GM21367 (cell line): ENCODE results near the gene KRTAP13-4.

ENCODE experiments used
- ATAC-seq: cut with Tn5 transposase; IDR thresholded peaks from one replicate; pipeline ENCODE4 v1.9.1; 2021; ENCODE audit not compliant: unreplicated experiment

Gene KRTAP13-4, protein sequence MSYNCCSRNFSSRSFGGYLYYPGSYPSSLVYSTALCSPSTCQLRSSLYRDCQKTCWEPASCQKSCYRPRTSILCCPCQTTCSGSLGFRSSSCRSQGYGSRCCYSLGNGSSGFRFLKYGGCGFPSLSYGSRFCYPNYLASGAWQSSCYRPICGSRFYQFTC

DNA sequence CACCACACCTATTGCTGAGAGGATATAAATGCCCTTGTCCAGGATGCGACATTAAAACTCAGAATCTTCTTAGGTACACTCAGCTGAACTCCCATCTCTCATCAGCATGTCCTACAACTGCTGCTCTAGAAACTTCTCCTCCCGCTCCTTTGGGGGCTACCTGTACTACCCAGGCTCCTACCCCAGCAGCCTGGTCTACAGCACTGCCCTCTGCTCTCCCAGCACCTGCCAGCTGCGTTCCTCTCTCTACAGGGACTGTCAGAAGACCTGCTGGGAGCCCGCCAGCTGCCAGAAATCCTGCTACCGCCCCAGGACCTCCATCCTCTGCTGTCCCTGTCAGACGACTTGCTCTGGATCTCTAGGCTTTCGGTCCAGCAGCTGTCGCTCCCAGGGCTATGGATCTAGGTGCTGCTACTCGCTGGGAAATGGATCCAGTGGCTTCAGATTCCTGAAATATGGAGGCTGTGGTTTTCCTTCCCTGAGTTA, at the start of gene KRTAP13-4:
KRTAP13-4 (plus strand) TSS at position 51 of the 486 bp plus-strand sequence; CDS start at position 107, 56 bp downstream.
- ATAC-seq = no peak

DNA sequence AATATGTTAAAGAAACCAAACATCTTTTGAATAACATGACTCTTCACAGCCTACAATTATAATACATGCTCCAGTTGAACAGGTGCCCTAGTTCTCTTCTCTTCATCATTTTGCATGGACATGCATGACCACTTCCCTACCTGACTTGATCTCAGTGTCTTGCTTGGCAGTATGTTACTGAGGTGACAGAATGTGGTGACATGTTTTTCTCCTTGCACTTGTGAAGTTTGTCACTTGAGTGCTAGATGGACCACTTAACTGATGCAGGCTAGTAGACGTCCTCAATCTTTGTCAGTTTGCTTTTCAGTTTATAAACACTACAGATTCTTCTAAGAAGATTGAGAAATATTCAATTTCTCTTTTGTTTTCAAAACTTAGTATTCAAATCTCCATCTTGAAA, 47.8 kb upstream of the KRTAP13-4 start:
- no peak for ATAC-seq

DNA sequence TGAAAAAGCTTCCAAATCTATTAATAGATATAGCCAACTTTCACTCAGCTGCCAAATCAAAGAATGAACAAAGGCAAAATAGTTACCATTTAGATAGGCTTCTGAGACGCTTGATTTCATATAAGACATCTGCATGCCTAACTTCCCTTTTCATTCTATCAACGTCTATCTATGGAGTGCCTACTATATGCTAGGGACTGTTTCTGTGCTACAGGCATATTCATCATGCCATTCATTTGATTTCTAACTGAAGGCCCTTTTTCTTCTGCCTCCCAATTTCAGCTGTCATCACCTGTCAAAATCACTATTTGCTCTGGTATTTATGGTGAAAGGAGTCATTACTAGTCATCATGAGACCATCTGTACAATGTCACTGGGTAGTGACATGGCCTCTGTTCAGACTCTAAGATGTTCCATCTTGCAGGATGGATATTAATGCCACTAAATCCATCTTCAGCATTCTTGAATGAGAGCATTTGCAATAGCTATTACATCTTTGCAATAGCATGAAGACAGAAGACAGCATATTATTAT, 38.5 kb upstream of the KRTAP13-4 start:
- no peak for ATAC-seq

DNA sequence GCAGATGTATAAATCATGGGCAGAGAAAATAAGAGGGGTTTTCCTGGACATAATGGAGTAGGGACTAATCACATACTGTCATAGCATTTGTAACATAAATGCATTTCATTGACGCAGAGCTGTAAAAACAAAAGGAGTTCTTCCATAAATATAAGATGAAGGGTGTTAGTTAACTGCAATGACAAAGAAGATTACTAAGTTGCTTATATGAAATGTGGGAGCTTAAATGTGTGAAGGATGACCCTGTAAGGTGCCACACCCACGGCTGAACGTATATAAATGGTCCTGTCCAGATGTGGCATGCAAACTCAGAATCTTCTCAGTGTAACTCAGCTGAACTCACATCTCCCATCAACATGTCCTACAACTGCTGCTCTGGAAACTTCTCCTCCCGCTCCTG, 34.3 kb upstream of the KRTAP13-4 start, which contains the start of gene KRTAP13-1:
KRTAP13-1 (plus strand) TSS at position 301 of the 400 bp plus-strand sequence; CDS start at position 357, 56 bp downstream.
- no peak for ATAC-seq

DNA sequence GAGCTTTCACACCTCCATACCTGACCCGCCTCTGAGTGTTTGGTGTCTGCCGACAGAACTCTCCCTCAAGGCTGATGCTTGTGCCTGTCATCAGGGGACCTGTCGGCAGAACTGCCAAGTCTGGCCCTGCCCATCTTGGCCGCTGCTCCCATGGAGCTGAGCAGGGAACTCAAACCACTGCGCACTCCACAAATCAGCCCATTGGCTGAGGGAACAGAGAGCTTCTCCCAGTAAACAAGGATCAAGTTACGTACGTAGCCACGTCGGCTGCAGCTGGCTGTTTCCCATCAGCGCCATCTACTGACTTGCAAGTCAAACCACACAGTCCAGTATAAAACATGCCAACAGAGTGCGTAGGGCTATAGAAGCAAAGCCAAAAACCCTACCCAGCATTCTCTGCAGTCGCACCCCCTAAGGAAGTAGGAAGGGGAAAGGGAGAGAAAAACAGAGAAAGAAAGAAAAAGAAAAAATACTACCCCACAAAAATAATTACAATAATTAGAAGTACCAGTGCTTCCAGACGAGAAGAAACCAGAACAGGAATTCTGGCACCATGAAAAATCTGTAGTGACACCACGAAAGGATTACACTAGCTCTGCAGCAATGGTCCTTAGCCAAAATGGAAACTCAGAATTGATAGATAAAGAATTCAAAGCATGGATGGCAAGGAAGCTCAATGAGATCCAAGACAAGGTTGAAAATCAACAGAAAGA, 21.1 kb upstream of the KRTAP13-4 start:
- peak; percentile 71 for ATAC-seq

DNA sequence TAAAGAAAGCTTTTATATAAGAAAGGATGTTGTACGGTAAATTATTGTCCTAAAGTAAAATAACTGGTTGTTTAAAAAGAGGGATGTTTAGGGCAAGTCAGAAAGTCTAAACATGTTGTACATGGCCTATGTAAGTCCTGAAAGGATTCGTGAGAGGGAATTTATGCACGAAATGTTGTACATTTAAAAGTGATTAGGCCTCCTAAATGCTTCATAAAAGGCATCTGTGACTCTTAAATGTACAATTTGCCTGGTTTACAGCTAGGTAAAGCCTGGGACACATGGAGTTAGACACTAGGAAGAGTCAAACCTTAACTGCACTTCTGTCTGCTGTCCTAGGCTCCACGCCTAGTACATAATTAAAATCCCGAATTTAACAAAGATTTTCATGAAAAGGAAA, 14.0 kb upstream of the KRTAP13-4 start:
- ATAC-seq = no peak

DNA sequence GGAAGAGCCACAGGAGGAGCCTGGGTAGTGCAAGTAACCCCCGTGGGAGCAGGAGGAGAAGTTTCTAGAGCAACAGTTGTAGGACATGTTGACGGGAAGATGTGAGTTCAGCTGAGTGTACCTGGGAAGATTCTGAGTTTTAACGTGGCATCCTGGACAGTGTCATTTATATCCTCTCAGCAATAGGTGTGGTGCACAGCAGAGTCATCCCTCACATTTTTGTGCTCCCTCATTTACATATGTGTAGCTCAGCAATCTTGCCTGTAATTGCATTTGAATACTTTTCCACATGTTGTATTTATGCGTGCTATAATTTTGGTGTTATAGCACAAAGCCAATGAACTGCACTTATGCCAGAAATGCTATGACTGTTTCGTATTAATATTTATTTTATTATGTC, 4.2 kb upstream of the KRTAP13-4 start, which contains the start of gene KRTAP13-3:
KRTAP13-3 (minus strand) TSS at position 101 of the 400 bp plus-strand sequence; CDS start at position 87, 14 bp downstream.
- no peak for ATAC-seq

DNA sequence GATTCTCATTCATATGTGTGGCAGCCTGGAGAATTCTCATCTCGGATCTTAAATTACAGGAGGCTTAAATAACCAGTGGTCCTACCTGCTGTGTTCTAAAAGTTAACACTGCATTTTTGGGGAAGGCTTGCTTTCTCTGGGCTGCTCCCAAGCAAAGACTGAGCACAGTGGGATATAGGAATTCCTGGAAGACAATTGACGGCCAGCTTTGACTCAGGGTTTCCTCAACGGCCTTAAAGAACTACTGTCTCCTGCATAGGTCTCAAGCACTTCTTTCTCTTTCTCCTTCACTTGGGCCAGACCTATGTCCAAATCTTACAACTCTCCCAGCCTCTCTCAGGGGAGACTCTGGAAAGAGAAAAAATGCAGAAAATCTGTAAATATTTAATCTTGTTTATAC, 3.3 kb upstream of the KRTAP13-4 start:
- ATAC-seq = no peak

DNA sequence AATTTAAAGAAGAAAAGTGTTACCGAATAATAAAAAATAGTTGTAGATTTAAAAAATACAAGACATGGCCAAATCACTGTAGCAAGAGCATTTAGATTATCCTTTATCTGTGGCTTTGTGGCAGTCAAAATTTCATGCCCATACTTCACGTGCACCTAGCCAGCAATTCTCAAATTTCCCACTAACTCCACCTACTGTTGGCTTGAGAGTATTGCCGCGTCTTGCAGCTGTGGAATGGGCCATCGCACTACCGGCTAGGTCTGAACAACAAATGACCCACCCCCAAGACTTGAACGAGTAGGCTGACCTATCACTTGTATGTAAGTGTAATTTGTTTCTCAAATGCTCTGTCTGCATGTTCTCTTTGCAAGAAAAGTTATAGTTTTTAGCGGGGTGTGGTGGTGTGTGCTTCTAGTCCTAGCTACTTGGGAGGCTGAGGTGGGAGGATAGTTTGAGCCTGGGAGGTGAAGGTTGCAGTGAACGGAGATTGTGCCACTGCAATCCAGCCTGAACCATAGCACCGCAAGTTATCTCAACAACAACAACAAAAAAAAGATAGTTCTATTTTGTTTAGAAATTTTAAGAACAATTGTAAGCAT, 4.1 kb downstream of the KRTAP13-4 start:
- ATAC-seq = peak; percentile 77

DNA sequence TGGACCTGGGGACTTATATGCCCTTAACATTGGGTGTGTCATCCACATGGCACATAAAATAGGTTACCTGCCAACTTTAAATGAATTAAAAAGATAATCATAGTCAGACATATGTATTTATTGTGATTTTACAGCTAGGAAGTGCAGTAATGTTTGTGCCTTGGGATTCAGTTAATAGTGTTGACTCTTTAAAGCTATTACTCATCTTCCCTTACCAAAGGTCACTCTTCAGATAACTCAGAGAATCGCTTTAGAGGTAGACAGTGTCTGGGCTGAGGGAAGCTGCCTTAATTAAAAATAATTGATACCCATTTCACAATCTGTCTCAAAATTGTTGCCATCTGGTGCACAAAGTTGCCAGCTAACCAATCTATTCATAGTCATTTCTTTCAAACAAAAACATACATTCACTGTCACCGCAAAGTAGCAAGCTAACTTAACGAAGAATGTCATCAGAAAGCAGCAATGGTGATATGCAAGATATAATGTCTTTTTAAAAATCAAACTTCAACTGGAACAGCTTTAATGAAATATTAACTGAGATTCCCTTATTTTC, 7.1 kb downstream of the KRTAP13-4 start:
- ATAC-seq = no peak

DNA sequence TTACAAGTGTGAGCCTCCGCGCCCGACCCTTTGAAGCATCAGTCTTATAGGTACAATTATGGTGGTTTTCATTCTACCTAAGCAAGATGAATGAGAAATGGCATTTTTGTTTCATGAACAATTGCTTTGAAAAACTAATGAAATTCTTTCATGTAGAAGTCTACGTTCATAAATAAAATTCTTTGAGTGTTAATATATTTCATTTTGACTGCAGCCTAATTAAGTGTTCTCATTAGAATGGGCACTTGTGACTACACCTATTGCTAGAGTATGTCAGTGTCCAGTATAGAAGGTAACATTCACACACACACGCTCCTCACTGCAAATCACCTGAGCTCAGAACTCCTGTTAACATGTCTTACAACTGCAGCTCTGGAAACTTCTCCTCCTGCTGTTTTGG, 10.0 kb downstream of the KRTAP13-4 start, which contains the start of gene KRTAP15-1:
KRTAP15-1 (plus strand) TSS at position 301 of the 400 bp plus-strand sequence; CDS start at position 354, 53 bp downstream.
- ATAC-seq = no peak

DNA sequence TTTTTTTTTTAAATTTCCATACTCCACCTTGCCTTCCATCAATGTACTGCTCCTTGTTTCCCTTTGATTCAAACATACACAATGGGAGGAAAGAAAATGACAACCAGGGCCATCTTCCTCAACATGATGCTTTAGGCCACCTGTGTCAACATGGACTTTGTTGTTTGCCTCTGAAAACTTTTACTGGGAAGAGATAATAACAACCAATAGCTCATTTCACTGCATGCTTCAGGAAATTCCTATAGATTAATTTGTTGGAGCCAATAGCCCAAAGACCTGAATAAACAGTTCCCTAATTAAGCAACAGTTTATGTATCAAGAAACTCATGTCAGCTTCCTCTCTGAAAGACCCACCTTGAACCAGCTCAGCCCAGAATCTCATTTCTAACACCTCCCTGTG, 13.2 kb downstream of the KRTAP13-4 start:
- ATAC-seq = no peak

DNA sequence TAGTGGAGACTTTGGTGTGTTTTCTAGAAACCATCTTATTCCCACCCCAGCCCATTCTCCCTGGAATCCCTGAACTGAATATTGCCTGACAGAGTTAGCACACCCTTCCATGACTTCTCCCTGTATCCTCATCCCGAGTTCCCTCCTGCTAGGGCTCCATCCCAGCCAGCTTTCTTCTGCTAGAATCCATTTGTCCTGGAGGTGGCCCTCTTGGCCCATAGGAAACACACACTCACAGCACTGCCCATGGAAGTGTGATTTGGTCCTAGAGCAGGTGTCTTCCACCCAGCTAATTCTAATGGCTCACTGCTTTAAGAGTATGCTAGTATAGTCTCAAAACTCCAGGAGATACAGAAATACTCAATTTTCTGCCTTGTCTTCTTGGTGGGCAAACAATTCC, 14.2 kb downstream of the KRTAP13-4 start:
- ATAC-seq = no peak

DNA sequence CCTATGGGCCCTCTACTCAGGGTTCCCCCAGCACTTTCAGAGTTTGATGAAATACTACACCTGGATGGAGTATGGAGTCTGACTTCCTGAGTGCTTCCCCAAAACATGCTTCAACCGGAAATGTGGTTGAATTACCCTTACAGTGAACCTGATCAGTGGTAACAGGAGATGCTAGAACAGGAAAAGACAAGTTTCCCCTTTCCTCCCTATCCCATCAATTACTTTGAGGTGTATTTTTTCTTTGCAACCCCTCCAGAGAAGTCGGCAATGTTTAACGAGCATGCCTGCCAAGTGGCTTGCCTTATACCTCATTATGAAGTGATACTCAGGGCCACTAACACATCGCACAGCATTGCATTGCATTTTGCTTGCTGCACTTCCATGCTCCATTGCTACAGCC, 17.0 kb downstream of the KRTAP13-4 start:
- no peak for ATAC-seq

DNA sequence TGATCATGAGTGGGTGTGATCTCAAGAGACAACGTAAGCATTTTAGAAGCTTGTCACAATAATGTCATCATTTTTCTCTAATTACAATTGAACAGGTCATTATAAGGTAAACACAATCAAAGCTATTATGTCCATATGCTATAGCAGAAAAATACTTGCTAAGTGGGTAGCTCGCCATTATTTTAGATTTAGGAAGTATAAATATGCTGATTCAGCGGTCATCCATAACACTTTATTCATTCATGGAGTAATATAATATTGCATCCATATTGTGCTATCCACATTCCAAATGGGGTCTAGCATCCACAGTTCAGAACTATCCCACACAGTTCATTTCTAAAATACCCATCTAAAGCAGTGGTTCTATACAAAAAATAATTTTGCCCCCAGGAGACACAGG, 18.5 kb downstream of the KRTAP13-4 start:
- ATAC-seq = no peak

DNA sequence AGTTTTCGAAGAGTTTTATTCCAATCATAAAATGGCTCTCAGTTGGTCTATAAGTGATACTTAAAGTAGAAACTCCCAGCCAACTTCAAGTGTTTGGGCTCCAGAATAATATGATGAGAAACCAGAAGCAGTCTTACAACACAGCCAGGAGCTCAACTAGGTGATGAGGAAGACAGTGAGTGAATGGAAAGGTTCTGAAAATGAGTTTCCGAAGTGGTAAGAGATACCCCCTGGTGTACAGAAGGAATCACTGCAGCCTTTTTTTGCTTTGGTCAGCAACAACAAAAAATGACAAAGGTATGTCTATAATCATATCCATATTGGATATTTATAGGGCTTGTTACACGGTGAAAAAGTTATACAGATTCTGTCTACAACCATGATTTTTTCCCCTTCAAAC, 33.7 kb downstream of the KRTAP13-4 start:
- no peak for ATAC-seq

DNA sequence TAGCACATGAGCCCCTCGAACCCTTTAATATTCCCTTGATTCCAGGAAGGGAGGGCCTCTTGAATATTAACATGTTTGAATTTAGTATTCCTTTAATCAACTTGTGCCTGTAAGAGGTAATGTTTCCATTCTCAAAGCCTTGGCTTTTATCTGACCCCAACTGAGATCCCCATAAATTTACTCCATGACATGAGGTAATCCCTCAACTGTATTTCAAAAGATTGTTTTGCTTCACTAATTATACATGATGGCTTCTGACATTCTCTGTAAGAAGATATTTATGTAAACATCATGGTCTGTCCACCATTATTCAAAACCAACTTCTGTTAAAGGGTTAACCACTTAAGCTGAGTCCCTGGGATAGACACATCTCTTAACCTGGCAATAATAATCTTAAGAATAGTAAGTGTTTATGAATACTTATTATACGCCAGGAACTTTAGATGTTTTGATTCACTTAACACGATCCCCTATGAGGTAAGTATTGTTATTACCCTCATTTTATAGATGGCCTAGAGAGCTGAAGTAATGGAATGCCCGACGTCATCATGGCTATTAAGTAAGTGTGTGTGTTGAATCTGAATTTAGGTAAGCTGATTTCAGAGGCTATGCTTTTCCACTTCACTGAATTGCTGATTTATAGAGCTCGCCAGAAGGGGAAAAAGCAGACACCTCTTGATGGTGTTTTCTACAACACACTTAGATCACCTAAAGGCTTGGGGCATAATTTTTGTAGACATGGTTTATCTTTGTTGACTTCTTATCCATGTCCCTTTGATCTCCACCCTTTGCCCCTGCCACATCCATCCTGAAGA, 39.1 kb downstream of the KRTAP13-4 start:
- no peak for ATAC-seq

DNA sequence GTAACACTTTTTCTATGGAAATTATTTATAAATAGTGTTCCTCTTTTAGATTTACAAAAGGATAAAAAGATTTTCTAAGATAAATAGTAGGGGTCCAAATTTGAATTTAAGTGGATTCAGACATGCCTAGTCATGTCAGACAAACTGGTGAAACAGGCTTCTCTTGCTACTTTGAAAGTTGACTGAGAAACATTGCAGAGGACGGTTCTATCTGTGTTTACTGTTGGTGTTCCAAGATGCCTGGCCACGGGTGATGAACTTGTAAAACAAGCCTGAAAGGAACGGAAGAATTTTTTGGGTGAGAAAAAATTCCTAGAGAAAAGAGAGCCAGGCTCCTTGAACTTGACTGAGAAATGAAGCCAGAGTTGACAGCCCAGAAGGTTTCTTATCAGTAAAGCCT, 48.0 kb downstream of the KRTAP13-4 start:
- no peak for ATAC-seq

DNA sequence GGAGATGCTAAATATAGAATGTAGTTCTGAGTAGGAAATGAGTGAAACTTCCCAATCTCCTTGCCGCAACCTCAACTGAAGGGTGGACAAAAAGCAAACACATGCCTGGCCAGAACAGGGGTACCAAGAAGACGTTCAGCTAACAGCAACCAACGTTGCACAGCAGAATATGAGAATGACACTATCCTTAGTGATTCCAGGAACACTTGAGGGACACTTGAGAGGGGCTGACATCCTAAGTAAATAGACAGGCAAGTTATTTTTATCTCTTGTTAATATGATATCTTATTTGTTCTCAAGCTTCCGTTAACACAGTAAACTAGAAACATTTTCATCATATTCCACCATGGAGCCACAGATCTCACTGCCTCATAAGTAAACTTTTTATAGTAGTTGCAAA, 49.2 kb downstream of the KRTAP13-4 start:
- no peak for ATAC-seq

DNA sequence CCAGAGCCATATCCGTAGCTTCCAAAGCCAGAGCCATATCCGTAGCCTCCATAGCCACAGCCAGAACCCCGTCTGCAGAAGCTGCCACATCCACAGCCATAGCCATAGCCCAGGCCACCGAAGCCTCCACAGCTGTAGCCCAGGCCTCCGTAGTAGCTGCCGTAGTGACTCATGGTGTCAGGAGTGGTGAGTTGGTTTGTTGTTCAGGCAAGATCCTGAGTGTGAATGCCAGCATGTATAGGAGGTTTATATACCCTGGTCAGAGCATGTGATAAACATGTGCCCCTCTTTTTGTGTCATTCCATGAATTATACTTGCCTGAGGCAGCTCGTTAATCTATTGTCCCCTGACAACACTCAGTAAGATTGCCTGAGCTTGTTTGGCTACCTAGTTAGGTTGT, 50.1 kb downstream of the KRTAP13-4 start, which contains the start of gene KRTAP19-1:
KRTAP19-1 (minus strand) TSS at position 223 of the 400 bp plus-strand sequence; CDS start at position 173, 50 bp downstream.
- no peak for ATAC-seq
